ENCODE measurements around the gene NOD2.

NOD2 gene

GRCh38 chr16:50762241-50762640, 68.8 kb downstream of the NOD2 start:
- Histone ChIP-seq H3K4me3 (ENCODE audit: low read length) (no peak overlapping the region), H3K9me3 (ENCODE audit: insufficient read depth, low read depth, low read length) (peaks cover 5% of the 10 kb centered on the region; the same call in 1 of the 2 replicates), H3K4me1 (ENCODE audit: insufficient read depth, low read length) (no peaks in the 10 kb centered on the region), H3K27ac (ENCODE audit: low read length) (no peak overlapping the region), H3K36me3 (ENCODE audit: insufficient read depth, low read depth, low read length) (no peaks in the 10 kb centered on the region), H3K9ac (ENCODE audit: low read depth, low read length) (no peak overlapping the region), H3K27me3 (ENCODE audit: insufficient read depth, low read length) (no peaks in the 10 kb centered on the region)

GRCh38 chr16:50763211-50763610, 69.8 kb downstream of the NOD2 start:
- Histone ChIP-seq H3K27me3 (ENCODE audit: insufficient read depth, low read length) (no peaks in the 10 kb centered on the region), H3K36me3 (ENCODE audit: insufficient read depth, low read depth, low read length) (no peaks in the 10 kb centered on the region), H3K4me3 (ENCODE audit: low read length) (no peak overlapping the region), H3K9ac (ENCODE audit: low read depth, low read length) (no peak overlapping the region), H3K9me3 (ENCODE audit: insufficient read depth, low read depth, low read length) (peaks cover 5% of the 10 kb centered on the region; the same call in 1 of the 2 replicates), H3K4me1 (ENCODE audit: insufficient read depth, low read length) (no peaks in the 10 kb centered on the region), H3K27ac (ENCODE audit: low read length) (no peak overlapping the region)

DNA sequence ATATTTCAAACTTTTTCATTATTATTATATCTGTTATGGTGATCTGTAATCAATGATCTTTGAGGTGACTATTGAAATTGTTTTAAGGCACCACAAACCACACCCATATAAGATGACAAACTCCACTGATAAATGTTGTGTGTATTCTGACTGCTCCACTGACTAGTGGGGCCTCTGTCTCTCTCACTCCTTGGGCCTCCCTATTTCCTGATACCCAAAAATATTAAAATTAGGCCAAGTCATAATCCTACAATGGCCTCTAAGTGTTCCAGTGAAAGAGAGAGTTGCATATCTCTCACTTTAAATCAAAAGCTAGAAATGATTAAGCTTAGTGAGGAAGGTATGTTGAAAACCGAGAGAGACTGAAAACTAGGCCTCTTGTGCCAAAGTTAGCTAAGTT, 71.9 kb downstream of the NOD2 start:
- Histone ChIP-seq H3K4me3 (ENCODE audit: low read length) (no peak overlapping the region), H3K4me1 (ENCODE audit: insufficient read depth, low read length) (no peaks in the 10 kb centered on the region), H3K9me3 (ENCODE audit: insufficient read depth, low read depth, low read length) (peaks cover 5% of the 10 kb centered on the region; the same call in 1 of the 2 replicates), H3K27ac (ENCODE audit: low read length) (no peak overlapping the region), H3K27me3 (ENCODE audit: insufficient read depth, low read length) (no peaks in the 10 kb centered on the region), H3K36me3 (ENCODE audit: insufficient read depth, low read depth, low read length) (no peaks in the 10 kb centered on the region), H3K9ac (ENCODE audit: low read depth, low read length) (no peak overlapping the region)

DNA sequence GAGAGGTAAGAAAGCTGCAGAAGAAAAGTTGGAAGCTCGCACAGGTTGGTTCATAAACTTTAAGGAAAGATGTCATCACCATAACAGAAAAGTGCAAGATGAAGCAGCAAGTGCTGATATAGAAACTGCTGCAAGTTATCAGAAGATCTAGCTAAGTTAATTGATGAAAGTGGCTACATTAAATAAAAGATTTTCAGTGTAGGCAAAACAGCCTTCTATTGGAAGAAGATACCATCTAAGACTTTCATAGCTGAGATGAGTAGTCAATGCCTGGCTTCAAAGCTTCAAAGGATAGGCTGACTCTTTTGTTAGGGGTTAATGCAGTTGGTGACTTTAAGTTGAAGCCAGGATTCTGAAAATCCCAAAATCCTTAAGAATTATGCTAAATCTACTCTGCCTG, 72.5 kb downstream of the NOD2 start:
- H3K9ac ChIP-seq (ENCODE audit: low read depth, low read length) = no peak overlapping the region
- H3K27me3 ChIP-seq (ENCODE audit: insufficient read depth, low read length) = no peaks in the 10 kb centered on the region
- no peak overlapping the region for H3K4me3 ChIP-seq (ENCODE audit: low read length)
- no peaks in the 10 kb centered on the region for H3K4me1 ChIP-seq (ENCODE audit: insufficient read depth, low read length)
- H3K36me3 ChIP-seq (ENCODE audit: insufficient read depth, low read depth, low read length) = no peaks in the 10 kb centered on the region
- H3K27ac ChIP-seq (ENCODE audit: low read length) = no peak overlapping the region
- H3K9me3 ChIP-seq (ENCODE audit: insufficient read depth, low read depth, low read length) = peaks cover 5% of the 10 kb centered on the region; the same call in 1 of the 2 replicates

- Histone ChIP-seq H3K9me3 (ENCODE audit: insufficient read depth, low read depth, low read length) (peaks cover 5% of the 10 kb centered on the region; the same call in 1 of the 2 replicates), H3K27me3 (ENCODE audit: insufficient read depth, low read length) (no peaks in the 10 kb centered on the region), H3K4me3 (ENCODE audit: low read length) (no peak overlapping the region), H3K27ac (ENCODE audit: low read length) (no peak overlapping the region), H3K36me3 (ENCODE audit: insufficient read depth, low read depth, low read length) (no peaks in the 10 kb centered on the region), H3K9ac (ENCODE audit: low read depth, low read length) (no peak overlapping the region), H3K4me1 (ENCODE audit: insufficient read depth, low read length) (no peaks in the 10 kb centered on the region)
Measured at GRCh38 chr16:50767197-50767596, 73.8 kb downstream of the NOD2 start.

- Histone ChIP-seq H3K27ac (ENCODE audit: low read length) (no peak overlapping the region), H3K36me3 (ENCODE audit: insufficient read depth, low read depth, low read length) (no peaks in the 10 kb centered on the region), H3K9me3 (ENCODE audit: insufficient read depth, low read depth, low read length) (peaks cover under 1% of the 10 kb centered on the region; the same call in 1 of the 2 replicates), H3K9ac (ENCODE audit: low read depth, low read length) (no peak overlapping the region), H3K4me1 (ENCODE audit: insufficient read depth, low read length) (no peaks in the 10 kb centered on the region), H3K4me3 (ENCODE audit: low read length) (no peak overlapping the region), H3K27me3 (ENCODE audit: insufficient read depth, low read length) (no peaks in the 10 kb centered on the region)
Measured at GRCh38 chr16:50771366-50771765, 78.0 kb downstream of the NOD2 start.

- Histone ChIP-seq H3K9me3 (ENCODE audit: insufficient read depth, low read depth, low read length) (no peaks in the 10 kb centered on the region), H3K4me1 (ENCODE audit: insufficient read depth, low read length) (no peaks in the 10 kb centered on the region), H3K27ac (ENCODE audit: low read length) (no peak overlapping the region), H3K27me3 (ENCODE audit: insufficient read depth, low read length) (no peaks in the 10 kb centered on the region), H3K4me3 (ENCODE audit: low read length) (no peak overlapping the region), H3K9ac (ENCODE audit: low read depth, low read length) (no peak overlapping the region), H3K36me3 (ENCODE audit: insufficient read depth, low read depth, low read length) (no peaks in the 10 kb centered on the region)
Measured at GRCh38 chr16:50774405-50774804, 81.0 kb downstream of the NOD2 start.

GRCh38 chr16:50774960-50775359, 81.6 kb downstream of the NOD2 start:
- Histone ChIP-seq H3K27me3 (ENCODE audit: insufficient read depth, low read length) (no peaks in the 10 kb centered on the region), H3K4me3 (ENCODE audit: low read length) (no peak overlapping the region), H3K9me3 (ENCODE audit: insufficient read depth, low read depth, low read length) (no peaks in the 10 kb centered on the region), H3K36me3 (ENCODE audit: insufficient read depth, low read depth, low read length) (0 out of 2 replicates have a peak, but pooled peaks cover 3% of the 10 kb centered on the region), H3K9ac (ENCODE audit: low read depth, low read length) (no peak overlapping the region), H3K27ac (ENCODE audit: low read length) (no peak overlapping the region), H3K4me1 (ENCODE audit: insufficient read depth, low read length) (no peaks in the 10 kb centered on the region)

GRCh38 chr16:50776037-50776436, 82.6 kb downstream of the NOD2 start:
- no peaks in the 10 kb centered on the region for H3K9me3 ChIP-seq (ENCODE audit: insufficient read depth, low read depth, low read length)
- no peak overlapping the region for H3K27ac ChIP-seq (ENCODE audit: low read length)
- no peaks in the 10 kb centered on the region for H3K4me1 ChIP-seq (ENCODE audit: insufficient read depth, low read length)
- H3K27me3 ChIP-seq (ENCODE audit: insufficient read depth, low read length) = no peaks in the 10 kb centered on the region
- no peak overlapping the region for H3K9ac ChIP-seq (ENCODE audit: low read depth, low read length)
- 0 out of 2 replicates have a peak, but pooled peaks cover 3% of the 10 kb centered on the region for H3K36me3 ChIP-seq (ENCODE audit: insufficient read depth, low read depth, low read length)
- no peak overlapping the region for H3K4me3 ChIP-seq (ENCODE audit: low read length)

DNA sequence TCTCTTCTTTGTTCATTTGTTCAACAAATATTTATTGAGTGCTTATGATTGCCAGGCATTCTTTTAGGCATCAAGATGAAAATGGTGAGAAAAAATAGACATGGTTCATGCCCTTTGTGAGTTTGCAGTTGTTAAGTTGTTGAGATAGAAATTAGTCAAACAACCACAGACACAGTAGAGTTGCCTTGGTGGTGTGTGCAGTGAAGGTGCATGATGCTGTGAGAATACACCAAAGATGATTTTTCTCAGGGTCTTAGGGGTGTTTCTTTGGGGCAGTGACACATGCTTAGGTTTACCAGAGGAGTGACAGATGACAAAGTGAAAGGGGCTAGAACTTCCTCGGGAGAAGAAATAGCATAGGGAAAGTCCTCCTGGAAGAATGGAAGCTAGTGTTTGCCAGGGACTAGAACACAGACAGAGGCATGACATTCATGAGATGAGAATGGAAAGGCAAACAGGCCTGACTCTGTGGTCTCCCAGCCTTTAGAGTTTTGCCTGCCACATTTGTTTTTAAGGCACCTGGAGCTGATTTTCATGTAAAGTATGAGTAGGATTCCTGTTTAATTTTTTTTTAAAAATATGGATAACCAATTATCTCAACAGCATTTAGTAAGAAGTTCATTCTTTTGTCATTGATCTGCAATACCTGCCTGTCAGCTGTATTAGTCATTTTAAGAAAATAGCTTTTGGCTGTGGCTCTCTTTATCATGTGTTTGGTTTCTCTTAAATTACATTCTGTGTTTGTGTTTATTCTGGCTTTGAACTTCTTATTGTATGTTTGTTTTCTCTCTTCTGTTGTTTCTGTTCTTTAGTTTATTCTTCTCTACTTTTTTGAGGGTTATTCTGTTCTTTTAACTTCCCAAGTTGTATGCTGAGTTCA, 85.1 kb downstream of the NOD2 start:
- Histone ChIP-seq H3K36me3 (ENCODE audit: insufficient read depth, low read depth, low read length) (0 out of 2 replicates have a peak, but pooled peaks cover 3% of the 10 kb centered on the region), H3K9ac (ENCODE audit: low read depth, low read length) (no peak overlapping the region), H3K27ac (ENCODE audit: low read length) (no peak overlapping the region), H3K9me3 (ENCODE audit: insufficient read depth, low read depth, low read length) (no peaks in the 10 kb centered on the region), H3K4me3 (ENCODE audit: low read length) (no peak overlapping the region), H3K4me1 (ENCODE audit: insufficient read depth, low read length) (no peaks in the 10 kb centered on the region), H3K27me3 (ENCODE audit: insufficient read depth, low read length) (no peaks in the 10 kb centered on the region)

DNA sequence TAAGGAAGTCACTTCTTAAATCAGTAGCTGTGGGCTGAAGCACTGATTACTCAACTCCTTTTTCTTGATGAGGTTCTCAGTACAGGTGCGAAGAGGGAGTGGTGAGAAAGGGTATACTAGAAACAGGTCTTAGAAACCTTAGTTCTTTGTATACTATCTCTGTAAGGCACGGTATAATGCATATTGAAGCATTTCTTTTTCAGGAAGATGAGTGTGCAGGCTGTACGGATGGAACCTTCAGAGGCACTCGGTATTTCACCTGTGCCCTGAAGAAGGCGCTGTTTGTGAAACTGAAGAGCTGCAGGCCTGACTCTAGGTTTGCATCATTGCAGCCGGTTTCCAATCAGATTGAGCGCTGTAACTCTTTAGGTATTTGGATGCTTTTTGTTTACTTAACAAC, 87.6 kb downstream of the NOD2 start:
- Histone ChIP-seq H3K9me3 (ENCODE audit: insufficient read depth, low read depth, low read length) (no peaks in the 10 kb centered on the region), H3K36me3 (ENCODE audit: insufficient read depth, low read depth, low read length) (peaks cover 8% of the 10 kb centered on the region; the same call in 1 of the 2 replicates), H3K4me3 (ENCODE audit: low read length) (no peak overlapping the region), H3K27ac (ENCODE audit: low read length) (no peak overlapping the region), H3K27me3 (ENCODE audit: insufficient read depth, low read length) (no peaks in the 10 kb centered on the region), H3K9ac (ENCODE audit: low read depth, low read length) (no peak overlapping the region), H3K4me1 (ENCODE audit: insufficient read depth, low read length) (no peaks in the 10 kb centered on the region)

DNA sequence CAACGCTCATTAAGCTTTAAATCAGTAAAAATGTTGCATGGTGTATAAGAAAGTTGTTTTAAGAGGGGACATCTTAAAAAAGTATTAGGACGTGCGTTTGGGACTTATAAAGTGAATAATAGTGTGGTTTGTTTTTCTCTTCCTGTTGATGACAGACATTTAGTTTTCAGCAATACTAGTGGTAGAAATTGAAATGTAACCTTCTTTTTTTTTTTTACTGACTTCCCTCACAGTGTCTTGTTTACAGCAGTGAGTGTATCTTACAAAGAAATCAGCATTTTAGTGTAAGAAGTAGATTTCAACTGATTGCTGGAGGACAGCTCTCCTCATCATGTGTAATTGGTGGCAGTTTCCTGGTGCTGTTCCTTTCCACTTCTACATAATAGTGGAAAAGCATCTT, 88.1 kb downstream of the NOD2 start:
- H3K4me1 ChIP-seq (ENCODE audit: insufficient read depth, low read length) = no peaks in the 10 kb centered on the region
- no peaks in the 10 kb centered on the region for H3K9me3 ChIP-seq (ENCODE audit: insufficient read depth, low read depth, low read length)
- H3K27ac ChIP-seq (ENCODE audit: low read length) = no peak overlapping the region
- H3K27me3 ChIP-seq (ENCODE audit: insufficient read depth, low read length) = no peaks in the 10 kb centered on the region
- peaks cover 8% of the 10 kb centered on the region; the same call in 1 of the 2 replicates for H3K36me3 ChIP-seq (ENCODE audit: insufficient read depth, low read depth, low read length)
- H3K4me3 ChIP-seq (ENCODE audit: low read length) = no peak overlapping the region
- H3K9ac ChIP-seq (ENCODE audit: low read depth, low read length) = no peak overlapping the region

All from iPS-20b (cell line).